ENCODE results near the gene PRDM12.

GRCh38 chr9:130677252-130677651 is 12.9 kb downstream of the PRDM12 start:
- TF ChIP-seq CTCF (IDR thresholded peaks at IDR 0.05): no peak
- TF ChIP-seq POLR2A (IDR thresholded peaks at IDR 0.05): no peak
